Amniotic stem cell (primary cell): ENCODE measurements around the gene ZNF394.
"Not testable (repeated sequence)": the region's sequence is repeated elsewhere in the genome, so short reads cannot be mapped to it uniquely, and the experiment has no call there.

Experiments
- DNase-seq: peaks from one replicate; lab custom pipeline; 2025; lab: John Stamatoyannopoulos, UW

ZNF394 gene

DNA sequence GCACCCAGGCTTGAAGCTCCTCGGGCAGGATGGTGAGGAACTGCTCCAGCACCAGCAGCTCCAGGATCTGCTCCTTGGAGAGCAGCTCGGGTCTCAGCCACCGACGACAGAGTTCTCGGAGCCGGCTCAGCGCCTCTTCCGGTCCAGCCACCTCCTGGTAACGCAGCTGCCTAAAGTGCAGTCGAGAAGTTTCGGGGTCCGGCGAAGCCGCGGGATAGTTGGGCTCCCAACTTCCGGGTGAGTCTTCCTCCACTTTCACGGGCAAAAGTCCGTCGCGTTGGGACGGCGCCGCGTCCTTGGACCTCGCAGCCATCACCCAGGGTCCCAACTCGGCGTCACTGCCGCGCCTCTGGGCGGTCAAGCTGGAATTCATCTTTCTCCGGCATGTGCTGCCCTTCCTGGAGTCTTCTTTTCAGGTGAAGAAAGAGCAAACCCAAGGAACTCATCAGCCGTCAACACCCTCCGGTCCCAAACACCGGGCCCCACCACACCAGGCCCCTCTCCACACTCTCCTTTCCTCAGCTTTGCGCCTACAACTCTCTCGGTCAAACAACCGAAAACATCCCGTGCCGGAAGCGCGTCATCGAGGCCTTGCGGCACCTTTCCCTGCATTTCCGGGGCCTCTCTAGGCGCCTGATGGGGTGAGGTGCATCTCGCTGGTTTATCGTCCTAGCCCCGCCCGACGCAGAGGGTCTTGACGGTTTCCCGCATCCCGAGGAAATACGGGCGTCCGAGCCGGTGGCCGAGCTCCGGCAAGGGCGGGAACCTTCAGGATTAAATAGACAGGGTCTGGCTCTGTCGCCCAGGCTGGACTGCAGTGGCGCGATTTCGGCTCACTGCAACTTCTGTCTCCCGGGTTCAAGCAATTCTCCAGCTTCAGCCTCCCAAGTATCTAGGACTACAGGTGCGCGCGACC, at the start of gene ZNF394:
ZNF394 (minus strand) TSS at position 561 of the 916 bp plus-strand sequence; CDS start at position 373, 188 bp downstream.
- DNase-seq, result peak; percentile 94

DNA sequence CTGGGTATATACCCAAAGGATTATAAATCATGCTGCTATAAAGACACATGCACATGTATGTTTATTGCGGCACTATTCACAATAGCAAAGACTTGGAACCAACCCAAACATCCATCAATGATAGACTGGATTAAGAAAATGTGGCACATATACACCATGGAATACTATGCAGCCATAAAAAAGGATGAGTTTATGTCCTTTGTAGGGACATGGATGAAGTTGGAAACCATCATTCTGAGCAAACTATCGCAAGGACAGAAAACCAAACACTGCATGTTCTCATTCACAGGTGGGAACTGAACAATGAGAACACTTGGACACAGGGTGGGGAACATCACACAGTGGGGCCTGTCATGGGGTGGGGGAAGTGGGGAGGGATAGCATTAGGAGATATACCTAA, 49.5 kb upstream of the ZNF394 start:
- not testable (repeated sequence) for DNase-seq

DNA sequence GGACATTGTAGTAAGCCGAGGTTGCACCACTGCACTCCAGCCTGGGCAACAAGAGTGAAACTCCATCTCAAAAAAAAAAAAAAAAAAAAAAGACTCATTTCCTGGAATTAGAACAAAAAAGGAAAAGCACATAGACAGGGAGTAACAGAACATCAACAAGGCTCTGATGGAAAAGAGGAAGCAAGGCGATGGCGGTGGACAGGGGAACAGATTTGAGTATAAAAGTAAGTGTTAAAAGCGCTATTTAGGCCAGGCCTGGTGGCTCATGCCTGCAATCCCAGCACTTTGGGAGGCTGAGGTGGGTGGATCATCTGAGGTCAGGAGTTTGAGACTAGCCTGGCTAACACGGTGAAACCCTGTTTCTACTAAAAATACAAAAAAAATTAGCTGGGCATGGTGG, 45.2 kb upstream of the ZNF394 start:
- not testable (repeated sequence) for DNase-seq

DNA sequence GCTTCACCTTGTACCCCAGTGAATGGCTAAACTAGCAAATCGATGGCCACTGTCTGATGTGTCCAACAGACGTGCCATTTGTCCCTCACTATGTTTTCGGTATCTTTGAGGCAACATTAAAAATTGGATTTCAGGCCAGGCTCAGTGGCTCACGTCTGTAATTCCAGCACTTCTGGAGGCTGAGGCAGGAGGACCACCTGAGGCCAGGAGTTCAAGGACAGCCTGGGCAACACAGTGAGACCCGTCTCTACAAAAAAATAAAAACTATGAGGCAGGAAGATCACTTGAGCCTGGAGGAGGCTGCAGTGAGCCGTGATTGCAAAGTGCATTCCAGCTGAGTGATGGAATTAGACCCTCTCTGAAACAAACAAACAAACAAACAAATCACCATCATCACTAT, 43.8 kb upstream of the ZNF394 start:
- DNase-seq, result no peak

DNA sequence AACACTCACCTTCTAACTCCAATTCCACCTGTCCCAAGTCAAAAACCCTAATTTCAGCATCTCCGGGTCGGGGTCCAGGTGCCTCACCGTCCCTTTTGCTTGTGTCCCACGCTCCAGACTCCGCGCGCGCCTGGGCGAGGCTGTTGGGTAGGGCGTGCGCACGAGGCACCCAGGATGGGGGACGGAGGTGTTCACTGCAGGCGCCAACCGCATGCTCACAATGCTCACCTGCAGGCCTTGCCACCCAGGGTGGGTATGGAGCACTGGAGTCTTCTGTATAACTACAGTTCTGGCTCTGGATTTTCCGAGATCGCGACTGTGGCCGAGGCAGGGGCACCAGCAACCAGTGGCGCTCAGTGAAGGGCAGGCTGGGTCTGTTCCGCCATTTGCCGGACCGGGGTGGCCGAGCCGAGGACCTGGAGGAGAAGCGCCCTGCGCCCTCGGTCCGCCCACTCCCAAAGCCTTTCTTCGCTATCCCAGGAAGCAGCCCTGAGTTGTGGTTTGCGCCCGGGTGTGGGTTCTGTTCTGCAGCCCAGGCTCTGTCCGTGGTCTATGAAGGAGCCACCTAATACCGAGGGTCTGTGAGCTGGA, 43.1 kb upstream of the ZNF394 start:
- no peak for DNase-seq

DNA sequence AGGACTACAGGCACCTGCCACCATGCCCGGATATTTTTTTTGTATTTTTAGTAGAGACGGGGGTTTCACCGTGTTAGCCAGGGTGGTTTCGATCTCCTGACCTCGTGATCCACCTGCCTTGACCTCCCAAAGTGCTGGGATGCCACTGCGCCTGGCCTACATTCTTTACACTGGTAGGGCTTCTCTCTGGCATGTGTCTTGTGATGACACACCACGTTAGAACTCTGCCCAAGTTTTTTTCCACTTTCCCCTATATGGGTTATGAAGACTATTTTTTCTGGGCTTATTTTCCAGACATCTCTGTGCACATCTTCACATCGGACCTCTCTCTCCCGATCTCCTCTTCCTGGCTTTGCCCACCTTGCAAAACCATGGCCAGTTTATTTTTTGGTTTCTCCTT, 41.1 kb upstream of the ZNF394 start:
- no peak for DNase-seq

DNA sequence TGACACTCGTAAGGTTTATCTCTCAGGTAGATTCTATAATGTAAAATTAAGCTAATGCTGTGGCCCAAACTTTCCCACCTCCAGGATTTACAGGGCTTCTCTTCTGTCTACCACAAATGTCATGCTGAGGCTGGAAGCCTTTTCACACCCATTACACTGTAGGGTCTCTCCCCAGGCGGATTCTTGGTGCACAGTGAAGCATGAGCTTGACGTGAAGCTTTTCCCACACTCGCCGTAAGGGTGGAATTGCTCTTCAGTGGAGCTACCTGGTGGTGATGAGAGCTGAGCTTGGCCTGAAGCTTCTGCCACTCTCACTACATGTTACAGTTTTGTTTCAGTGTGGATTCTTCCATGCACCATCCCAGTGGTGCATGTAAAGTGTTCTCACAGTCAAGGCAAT, 40.5 kb upstream of the ZNF394 start:
- DNase-seq, result no peak

DNA sequence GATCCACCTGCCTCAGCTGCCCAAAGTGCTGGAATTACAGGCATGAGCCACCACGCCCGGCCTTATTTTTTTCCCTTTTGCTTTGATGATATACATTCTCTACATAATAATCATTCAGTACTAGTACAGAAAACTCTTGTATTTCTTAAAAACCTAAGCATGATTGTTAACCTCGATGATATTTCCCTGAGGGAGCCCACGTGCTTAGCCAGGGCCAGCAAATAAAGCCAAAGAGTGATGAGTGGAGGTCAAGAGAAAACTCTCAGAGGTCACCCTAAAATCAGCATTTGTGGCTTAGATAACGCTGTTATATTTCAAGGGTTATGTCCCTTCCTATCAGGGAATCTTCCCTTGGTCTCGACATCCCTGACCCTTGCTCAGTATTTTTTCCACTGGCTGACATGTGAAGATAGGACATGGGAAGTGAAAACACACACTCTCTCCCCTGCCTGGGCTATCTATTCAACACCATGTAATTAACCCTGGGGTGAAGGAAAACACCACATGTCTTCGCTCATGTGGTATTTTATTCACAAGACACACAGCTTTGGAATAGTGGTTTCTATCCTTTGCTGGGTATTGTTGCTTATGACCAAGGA, 39.2 kb upstream of the ZNF394 start:
- no peak for DNase-seq

DNA sequence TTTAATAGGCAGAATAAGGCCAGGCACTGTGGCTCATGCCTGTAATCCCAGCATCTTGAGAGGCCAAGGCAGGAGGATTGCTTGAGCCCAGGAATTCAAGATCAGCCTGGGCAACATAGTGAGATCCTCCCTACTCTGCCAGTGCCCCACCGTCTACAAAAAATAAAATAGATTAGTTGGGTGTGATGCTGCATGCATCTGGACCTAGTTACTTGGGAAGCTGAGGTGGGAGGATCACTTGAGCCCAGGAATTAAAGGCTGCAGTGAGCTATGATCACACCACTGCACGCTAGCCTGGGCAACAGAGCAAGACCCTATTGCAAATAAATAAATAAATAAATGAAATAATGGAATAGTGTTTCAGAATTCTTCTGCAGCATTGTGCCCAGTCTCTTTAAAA, 35.6 kb upstream of the ZNF394 start:
- no peak for DNase-seq

DNA sequence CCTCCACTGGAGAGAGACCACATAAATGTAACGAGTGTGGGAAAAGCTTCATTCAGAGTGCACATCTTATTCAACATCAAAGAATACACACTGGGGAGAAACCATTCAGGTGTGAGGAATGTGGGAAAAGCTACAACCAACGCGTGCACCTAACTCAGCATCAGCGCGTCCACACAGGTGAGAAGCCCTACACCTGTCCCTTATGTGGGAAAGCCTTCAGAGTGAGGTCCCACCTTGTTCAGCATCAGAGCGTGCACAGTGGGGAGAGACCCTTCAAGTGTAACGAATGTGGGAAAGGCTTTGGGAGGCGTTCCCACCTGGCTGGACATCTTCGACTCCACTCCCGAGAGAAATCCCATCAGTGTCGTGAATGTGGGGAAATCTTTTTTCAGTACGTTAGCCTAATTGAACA, 31.3 kb upstream of the ZNF394 start:
- no peak for DNase-seq

DNA sequence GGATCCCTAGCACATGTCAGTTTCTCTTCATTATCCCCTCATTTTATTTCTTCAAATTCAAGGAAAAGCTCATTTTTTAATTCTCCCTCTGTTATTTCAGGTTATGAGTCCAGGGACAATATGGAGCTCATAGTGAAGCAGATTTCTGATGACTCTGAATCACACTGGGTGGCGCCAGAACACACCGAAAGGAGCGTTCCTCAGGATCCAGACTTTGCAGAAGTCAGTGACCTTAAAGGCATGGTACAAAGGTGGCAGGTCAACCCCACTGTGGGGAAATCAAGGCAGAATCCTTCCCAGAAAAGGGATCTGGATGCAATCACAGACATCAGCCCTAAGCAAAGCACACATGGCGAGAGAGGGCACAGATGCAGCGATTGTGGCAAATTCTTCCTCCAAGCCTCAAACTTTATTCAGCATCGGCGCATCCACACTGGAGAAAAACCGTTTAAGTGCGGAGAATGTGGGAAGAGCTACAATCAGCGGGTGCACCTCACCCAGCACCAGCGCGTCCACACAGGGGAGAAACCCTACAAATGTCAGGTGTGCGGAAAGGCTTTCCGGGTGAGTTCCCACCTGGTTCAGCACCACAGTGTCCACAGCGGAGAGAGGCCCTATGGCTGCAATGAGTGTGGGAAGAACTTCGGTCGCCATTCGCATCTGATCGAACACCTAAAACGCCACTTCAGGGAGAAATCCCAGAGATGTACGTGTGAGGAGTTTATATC, 25.8 kb upstream of the ZNF394 start:
- no peak for DNase-seq

DNA sequence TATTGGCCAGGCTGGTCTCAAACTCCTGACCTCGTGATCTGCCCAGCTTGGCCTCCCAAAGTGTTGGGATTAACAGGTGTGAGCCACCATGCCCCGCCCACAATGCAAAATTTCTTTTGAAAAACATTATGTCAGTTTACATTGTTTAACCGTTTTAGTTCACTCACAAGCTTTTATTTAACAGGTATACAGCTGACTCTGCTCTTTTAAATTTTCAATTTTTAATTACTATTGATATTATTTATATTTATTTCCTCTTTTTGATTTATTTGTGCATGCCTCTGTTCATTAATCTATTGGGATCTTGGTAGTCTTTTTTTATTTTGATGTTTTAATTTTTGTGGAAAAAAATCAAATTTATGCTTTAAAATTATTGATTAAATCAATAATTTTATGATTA, 21.3 kb upstream of the ZNF394 start:
- no peak for DNase-seq

DNA sequence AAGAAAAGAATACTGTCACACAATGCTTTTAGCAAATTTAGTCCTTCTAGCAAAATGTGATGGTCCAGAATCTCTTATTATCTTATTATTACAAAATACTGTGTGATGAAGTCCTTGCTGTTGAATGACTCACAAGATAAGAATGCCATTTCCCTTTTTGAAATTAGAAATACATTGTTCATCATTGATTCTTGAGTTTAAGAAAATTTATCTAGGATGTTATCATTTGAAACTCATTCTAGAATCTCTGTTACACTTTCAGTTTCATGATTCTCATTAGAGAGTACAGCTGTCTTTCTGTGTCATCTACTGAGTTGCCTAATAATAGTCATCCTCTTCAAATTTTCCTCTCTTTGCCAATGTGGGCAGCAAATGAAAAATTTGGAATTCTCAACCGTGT, 14.0 kb upstream of the ZNF394 start:
- DNase-seq, result no peak

DNA sequence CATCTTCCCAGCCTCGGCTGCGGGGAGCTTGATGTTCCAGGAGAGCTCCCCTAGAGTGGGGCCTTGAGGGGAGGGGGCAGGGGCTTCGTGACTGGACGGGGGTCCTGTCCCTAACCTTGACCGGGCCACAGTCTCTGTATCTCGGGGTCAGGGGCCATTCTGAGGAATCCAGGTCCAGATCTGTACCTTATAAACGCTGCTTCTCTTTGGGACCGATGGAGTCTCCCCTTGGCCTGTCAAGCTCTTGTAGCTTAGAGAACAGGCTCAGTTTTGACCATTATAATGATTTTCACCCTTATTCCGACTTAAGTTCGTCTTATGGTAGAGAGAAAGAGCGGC, 5.2 kb upstream of the ZNF394 start:
- no peak for DNase-seq

DNA sequence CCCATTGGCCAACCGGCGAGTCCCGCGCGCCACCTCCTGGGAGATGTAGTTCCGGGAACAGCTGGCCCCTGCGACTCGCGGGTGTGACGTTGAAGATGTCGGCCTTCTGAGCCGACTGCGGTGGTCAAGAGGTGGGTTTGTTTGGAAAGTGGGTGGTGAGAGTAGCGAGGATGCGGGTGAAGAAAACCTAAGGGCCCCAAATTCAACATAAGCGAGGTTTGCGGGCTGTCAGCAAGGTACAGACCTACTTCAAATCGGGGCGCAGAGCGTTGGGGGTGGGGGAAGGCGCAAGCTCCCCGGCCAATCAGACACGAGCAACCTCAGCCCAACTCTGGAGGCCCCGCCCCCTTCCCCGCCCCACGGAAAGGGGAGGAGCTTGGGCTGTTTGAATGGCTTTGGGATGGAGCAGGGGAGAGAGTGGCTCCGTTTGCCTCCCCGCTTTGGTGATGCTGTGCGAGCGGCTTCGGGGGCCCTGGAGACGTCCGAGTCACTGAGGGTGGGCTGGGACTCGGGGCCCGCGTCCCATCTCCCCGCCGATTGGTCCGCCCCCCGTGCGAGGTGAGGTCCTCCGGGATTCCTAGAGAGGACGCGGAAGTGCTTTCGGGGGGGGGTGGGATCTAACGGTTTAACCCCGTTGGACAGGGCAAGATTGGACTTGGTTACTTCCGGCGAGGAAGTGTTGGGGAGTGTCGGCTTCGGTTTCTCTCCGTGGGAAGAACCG, 4.7 kb upstream of the ZNF394 start, which contains the start of gene ZKSCAN5:
ZKSCAN5 (plus strand) TSS at position 60 of the 721 bp plus-strand sequence. CDS start 1,383 bp downstream, outside the sequence.
- DNase-seq, result peak; percentile 96

DNA sequence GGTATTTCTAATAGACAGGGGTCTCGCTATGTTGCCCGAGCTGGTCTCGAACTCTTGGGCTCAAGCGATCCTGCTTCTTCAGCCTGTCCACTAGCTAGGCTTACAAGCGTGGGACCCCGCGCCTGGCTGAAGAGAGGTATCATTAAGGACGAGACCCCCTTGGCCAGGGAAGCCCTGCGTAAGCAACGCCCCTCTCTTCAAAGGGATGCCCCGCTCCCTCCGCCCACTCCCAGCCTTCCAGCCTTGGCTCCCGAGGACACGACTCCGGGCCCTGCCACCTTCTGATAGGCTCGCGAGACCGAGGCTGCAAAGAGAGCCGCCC, 4.2 kb upstream of the ZNF394 start:
- no peak for DNase-seq

DNA sequence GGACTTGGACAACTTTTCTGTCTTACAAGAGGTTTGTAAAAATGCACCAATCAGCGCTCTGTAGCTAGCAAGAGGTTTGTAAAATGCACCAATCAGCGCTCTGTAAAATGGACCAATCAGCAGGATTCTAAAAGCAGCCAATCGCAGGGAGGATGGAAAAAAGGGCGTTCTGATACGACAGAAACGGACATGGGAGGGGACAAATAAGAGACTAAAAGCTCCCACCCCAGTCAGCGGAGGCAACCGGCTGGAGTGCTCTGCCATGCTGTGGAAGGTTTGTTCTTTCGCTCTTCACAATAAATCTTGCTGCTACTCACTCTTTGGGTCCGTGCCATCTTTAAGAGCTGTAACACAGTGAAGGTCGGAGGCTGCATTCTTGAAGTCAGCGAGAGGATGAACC, 1.2 kb upstream of the ZNF394 start:
- DNase-seq, result not testable (repeated sequence)

DNA sequence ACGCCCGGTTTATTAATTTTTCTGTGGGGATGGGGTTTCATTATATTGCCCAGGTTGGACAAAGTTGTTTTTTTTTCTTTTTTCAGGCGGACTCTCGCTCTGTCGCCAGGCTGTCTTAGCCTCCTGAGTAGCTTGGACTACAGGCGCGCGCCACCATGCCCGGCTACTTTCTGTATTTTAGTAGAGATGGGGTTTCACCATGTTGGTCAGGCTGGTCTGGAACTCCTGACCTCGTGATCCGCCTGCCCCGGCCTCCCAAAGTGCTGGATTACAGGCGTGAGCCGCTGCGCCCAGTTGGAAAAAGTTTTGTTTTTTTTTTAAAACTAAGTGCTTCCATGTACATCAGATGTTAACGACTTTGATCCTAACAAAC, 542 bp upstream of the ZNF394 start:
- no peak for DNase-seq

DNA sequence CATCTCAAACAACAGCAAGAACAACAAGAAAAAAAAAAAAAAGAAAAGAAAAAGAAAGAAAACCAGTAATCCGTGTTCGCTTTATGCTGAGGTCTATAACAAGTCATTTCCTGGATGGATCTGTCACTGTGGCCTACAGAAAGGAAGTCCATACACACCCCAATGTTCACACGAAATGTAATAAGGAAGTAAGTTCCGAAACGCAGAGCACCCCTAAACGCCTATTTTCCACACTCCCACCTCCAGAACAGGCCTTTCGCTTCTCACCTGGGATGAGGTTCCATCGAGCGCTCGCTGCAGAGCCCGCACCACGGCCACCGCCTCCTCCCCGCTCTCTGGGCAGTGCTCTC, 735 bp downstream of the ZNF394 start:
- no peak for DNase-seq

DNA sequence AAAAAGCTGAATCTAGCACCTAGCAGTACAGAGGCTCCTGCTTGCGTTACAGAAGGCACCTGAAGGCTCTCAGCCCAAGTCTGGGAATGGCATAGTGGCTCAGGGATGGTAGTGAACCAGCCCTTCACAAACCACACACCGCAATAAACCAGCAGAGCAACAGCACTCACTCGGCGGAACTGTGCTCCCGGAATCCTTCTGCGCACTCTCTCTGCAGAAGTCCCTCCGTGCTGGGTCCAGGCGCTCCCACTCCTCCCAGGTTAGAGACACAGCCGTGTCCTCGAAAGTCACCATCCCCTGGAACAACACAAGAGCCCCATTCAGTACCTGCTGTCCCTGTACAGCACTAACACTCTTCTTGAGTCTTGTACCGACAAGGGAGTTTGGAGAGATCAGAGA, 1.5 kb downstream of the ZNF394 start:
- DNase-seq, result no peak

DNA sequence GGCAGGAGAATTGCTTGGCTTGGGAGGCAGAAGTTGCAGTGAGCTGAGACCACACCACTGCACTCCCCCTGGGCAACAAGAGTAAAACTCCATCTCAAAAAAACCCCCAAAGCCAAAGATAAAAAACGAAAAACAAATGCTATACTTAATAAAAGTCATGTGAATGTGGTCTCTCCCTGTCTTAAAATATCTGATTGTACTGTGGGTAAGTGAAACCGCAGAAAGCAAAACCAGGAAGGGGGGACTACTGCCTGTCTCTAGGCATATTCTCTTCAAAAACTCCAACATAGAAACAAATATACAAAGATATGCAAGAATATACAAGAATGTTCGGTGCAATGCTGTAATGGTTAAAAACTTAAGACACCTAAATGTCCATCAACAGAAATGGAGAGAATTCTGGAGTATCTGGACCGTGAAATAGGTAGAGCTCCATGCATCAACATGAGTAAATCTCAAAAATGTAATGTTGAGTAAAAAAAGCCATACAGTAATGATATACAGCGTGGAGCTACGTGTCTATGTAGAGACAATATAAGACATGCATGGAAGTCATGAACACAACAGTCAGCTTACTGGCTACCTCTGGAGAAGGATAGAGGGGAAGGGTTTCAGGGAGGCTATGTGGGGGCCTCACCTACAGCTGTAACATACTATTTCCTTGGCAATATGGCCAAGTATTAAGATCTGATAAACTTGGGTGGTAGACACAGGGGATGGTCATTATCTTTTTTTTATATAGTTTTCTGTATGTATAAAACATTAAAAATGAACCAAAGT, 2.1 kb downstream of the ZNF394 start:
- no peak for DNase-seq
